Sigmoid colon (tissue), 3 donors: ENCODE results near the gene DLX5.

ENCODE experiments used
- CTCF ChIP-seq, 4 experiments: fragments of 450-650 bp in 3 of 4; fragments of 200-600 bp in 1 of 4; IDR thresholded peaks; one replicate each; pipeline ENCODE4 v1.5.1; 2016 to 2019; ENCODE audit warnings: antibody characterized with exemption in 4 of 4, mild to moderate bottlenecking in 3 of 4, moderate library complexity in 2 of 4
- POLR2A ChIP-seq, 2 donors: fragments of 450-650 bp; IDR thresholded peaks; one replicate each; pipeline ENCODE4 v1.6.1; 2016; ENCODE audit warnings: antibody characterized with exemption in 2 of 2, mild to moderate bottlenecking in 2 of 2, moderate library complexity in 2 of 2

GRCh38 chr7:97001221-97001620, 23.4 kb downstream of the DLX5 start:
- TF ChIP-seq CTCF (IDR thresholded peaks at IDR 0.05) (no peak), POLR2A (IDR thresholded peaks at IDR 0.05) (no peak)
